K562 (cell line): ENCODE data around the gene PIK3CD. TPM values are rescaled to one million over a fixed set of nuclear protein-coding genes. Genes with fewer than 3 reads are reported as not detected.
"Not testable (repeated sequence)": the region's sequence is repeated elsewhere in the genome, so short reads cannot be mapped to it uniquely, and the experiment has no call there.

Experiments used
- ATAC-seq: fragments of 200-7000 bp; cut with Tn5 transposase; 3 replicates; pipeline ENCODE4 v1.9.1; 2020; ENCODE audit warnings: moderate library complexity
- BruUV-seq: library from RNA; stranded (reverse); fragments of 400-500 nt; replicated peaks from 2 replicates; lab custom pipeline; 2021; lab: Mats Ljungman, UMichigan
- CTCF ChIA-PET: fragments of 300-600 bp; formaldehyde crosslinking; extraction: SDS; loops from one replicate; lab custom pipeline; 2021; ENCODE audit warnings: low intra/inter-chr PET ratio; lab: Yijun Ruan, JAX
- POLR2A ChIA-PET: fragments of 300-600, 350-650 bp; sonication (Branson Sonifier 250); formaldehyde crosslinking; extraction: SDS; loops from one replicate; lab custom pipeline; 2021; ENCODE audit warnings: antibody characterized with exemption, inconsistent platforms; lab: Yijun Ruan, JAX
- DNase-seq, 4 experiments: peaks; one replicate each; pipeline versions ENCODE4 v3.0.0 to v3.0.0-alpha.2; 2011 to 2018; ENCODE audit warnings: low spot score in 3 of 4, mixed read lengths in 3 of 4; ENCODE audit errors: extremely low read depth in 1 of 4
- FAIRE-seq: peaks from 2 replicates; lab custom pipeline; 2011; peaks lifted over from hg19 to GRCh38; lab: Jason Lieb, UNC
- H2AFZ ChIP-seq: 2 replicates; pipeline ENCODE4 v1.6.0; 2011; ENCODE audit warnings: low read depth, low read length, control low read depth, inconsistent platforms
- H3K27ac ChIP-seq: fragments of 200-600 bp; 3 replicates; pipeline ENCODE4 v1.8.0; 2011; ENCODE audit warnings: low read depth, mild to moderate bottlenecking, control low read depth, inconsistent platforms, low read length, moderate library complexity, mixed read lengths; ENCODE audit errors: extremely low read depth
- H3K27me3 ChIP-seq, 2 experiments: fragments of 300-600 bp in 1 of 2; 2 replicates in 1 of 2; 3 replicates in 1 of 2; pipeline versions ENCODE4 v1.6.0 to v1.8.0; 2011; ENCODE audit warnings: inconsistent platforms in 2 of 2, low read length in 2 of 2, mild to moderate bottlenecking in 1 of 2, mixed read lengths in 1 of 2, moderate library complexity in 1 of 2; ENCODE audit not compliant: control insufficient read depth in 2 of 2, insufficient read depth in 2 of 2
- H3K36me3 ChIP-seq: fragments of 300-600 bp; 3 replicates; pipeline ENCODE4 v1.8.0; 2011; ENCODE audit warnings: mild to moderate bottlenecking, low read length, inconsistent platforms; ENCODE audit not compliant: control insufficient read depth, insufficient read depth
- H3K4me1 ChIP-seq, 2 experiments: fragments of 200-600 bp in 1 of 2; replicated peaks in 1 of 2; 2 replicates in 1 of 2; 3 replicates in 1 of 2; pipeline versions ENCODE4 v1.5.1 to v1.8.0; 2011; ENCODE audit warnings: inconsistent platforms in 2 of 2, low read length in 2 of 2, mild to moderate bottlenecking in 1 of 2, mixed read lengths in 1 of 2, moderate library complexity in 1 of 2; ENCODE audit not compliant: control insufficient read depth in 2 of 2, insufficient read depth in 2 of 2
- H3K4me2 ChIP-seq: 2 replicates; pipeline ENCODE4 v1.6.1; 2011; ENCODE audit warnings: low read length, control low read depth, inconsistent platforms, mixed read lengths; ENCODE audit not compliant: insufficient read depth
- H3K4me3 ChIP-seq: fragments of 200-600 bp; sonication (generic), shearing (Covaris generic); 2 replicates; pipeline ENCODE4 v1.5.1; 2016; ENCODE audit warnings: control low read depth, inconsistent platforms
- H3K79me2 ChIP-seq: fragments of 200-600 bp; 3 replicates; pipeline ENCODE4 v1.8.0; 2011; ENCODE audit warnings: low read length, inconsistent platforms; ENCODE audit not compliant: control insufficient read depth, insufficient read depth
- H3K9ac ChIP-seq, 2 experiments: 2 replicates each; pipeline versions ENCODE4 v1.6.0 to v1.6.1; 2011; ENCODE audit warnings: low read depth in 2 of 2, low read length in 2 of 2, control low read depth in 1 of 2, inconsistent platforms in 1 of 2, mild to moderate bottlenecking in 1 of 2, mixed read lengths in 1 of 2; ENCODE audit not compliant: insufficient read depth in 1 of 2
- H3K9me1 ChIP-seq: one replicate; pipeline ENCODE4 v1.6.0; 2011; ENCODE audit warnings: inconsistent platforms, mild to moderate bottlenecking, low read length, moderate library complexity; ENCODE audit not compliant: control insufficient read depth, insufficient read depth
- H3K9me3 ChIP-seq: replicated peaks from 2 replicates; pipeline ENCODE4 v1.5.1; 2011; ENCODE audit warnings: low read depth, low read length, inconsistent platforms; ENCODE audit not compliant: control insufficient read depth, insufficient read depth
- H4K20me1 ChIP-seq: replicated peaks from 2 replicates; pipeline ENCODE4 v1.6.1; 2011; ENCODE audit warnings: low read length, inconsistent platforms, mixed read lengths; ENCODE audit not compliant: control insufficient read depth, insufficient read depth
- ARID1B ChIP-seq: fragments of 450-650 bp; IDR thresholded peaks from 2 replicates; pipeline ENCODE4 v1.6.1; 2016; ENCODE audit warnings: antibody characterized with exemption, mild to moderate bottlenecking, inconsistent platforms
- ARID3A ChIP-seq: IDR thresholded peaks from 2 replicates; pipeline ENCODE4 v1.6.1; 2012; ENCODE audit warnings: low read depth, low read length, improper control_type of control experiment, borderline replicate concordance
- CTCF ChIP-seq, 3 experiments: IDR thresholded peaks in 2 of 3; conservative IDR thresholded peaks in 1 of 3; 2 replicates each; pipeline ENCODE4 v1.5.1; 2011 to 2012; ENCODE audit warnings: low read length in 3 of 3, mild to moderate bottlenecking in 3 of 3, control low read depth in 2 of 3, improper control_type of control experiment in 1 of 3, inconsistent platforms in 1 of 3, low read depth in 1 of 3, mixed read lengths in 1 of 3, moderate library complexity in 1 of 3; ENCODE audit not compliant: insufficient read depth in 2 of 3
- FOXJ3 ChIP-seq: sonication (generic); formaldehyde crosslinking; IDR thresholded peaks from 2 replicates; pipeline ENCODE4 v1.4.0; 2020; ENCODE audit warnings: mild to moderate bottlenecking, missing genetic modification reagents
- FUS ChIP-seq: fragments of 200-400 bp; formaldehyde crosslinking; optimal IDR thresholded peaks from 2 replicates; pipeline ENCODE3; 2017; ENCODE audit warnings: low read depth, low read length
- HNRNPK ChIP-seq: fragments of 200-400 bp; formaldehyde crosslinking; IDR thresholded peaks from one replicate; pipeline ENCODE4 v1.6.1; 2018; ENCODE audit warnings: mild to moderate bottlenecking, low read depth, low read length; ENCODE audit not compliant: poor library complexity, severe bottlenecking
- HNRNPL ChIP-seq: fragments of 200-400 bp; formaldehyde crosslinking; IDR thresholded peaks from 2 replicates; pipeline ENCODE4 v1.6.1; 2017; ENCODE audit warnings: low read depth, mild to moderate bottlenecking, low read length
- HOMEZ ChIP-seq: fragments of 250-450 bp; sonication (Bioruptor Pico); IDR thresholded peaks from 2 replicates; pipeline ENCODE4 v1.4.0; 2020; ENCODE audit warnings: mild to moderate bottlenecking, moderate library complexity
- KLF10 ChIP-seq: fragments of 250-450 bp; sonication (Bioruptor Pico); IDR thresholded peaks from 2 replicates; pipeline ENCODE4 v1.6.1; 2021; ENCODE audit warnings: matching md5 sums
- LEF1 ChIP-seq: fragments of 450-650 bp; IDR thresholded peaks from 2 replicates; pipeline ENCODE4 v1.6.1; 2016; ENCODE audit warnings: mild to moderate bottlenecking
- RBM22 ChIP-seq: fragments of 200-400 bp; formaldehyde crosslinking; IDR thresholded peaks from 2 replicates; pipeline ENCODE4 v1.6.1; 2018; ENCODE audit warnings: low read length, low read depth; ENCODE audit not compliant: poor library complexity, severe bottlenecking
- SNRNP70 ChIP-seq: fragments of 200-400 bp; formaldehyde crosslinking; optimal IDR thresholded peaks from 2 replicates; pipeline ENCODE3; 2017; ENCODE audit warnings: low read depth, low read length
- SRF ChIP-seq, 2 experiments: fragments of 250-450, 450-650 bp in 1 of 2; sonication (Bioruptor Pico) in 1 of 2; sonication (generic) in 1 of 2; formaldehyde crosslinking; IDR thresholded peaks; 2 replicates each; pipeline versions ENCODE4 v1.5.0 to v1.5.1; 2020 to 2022; ENCODE audit warnings: mild to moderate bottlenecking in 1 of 2, missing genetic modification reagents in 1 of 2
- WGBS: fragments of 100-300 bp; shearing (Covaris generic); methylation state at CpG from one replicate; pipeline ENCODE4 v1.1.6; 2016; ENCODE audit warnings: low coverage, mixed read lengths; ENCODE audit not compliant: insufficient coverage; ENCODE audit errors: missing lambda C conversion rate; 5-methylcytosine and 5-hydroxymethylcytosine counted together
- in situ Hi-C: fragments of 300-500 bp; cut with MboI; formaldehyde crosslinking; loops from 4 replicates; pipeline ENCODE4 v1.15.0; 2018; ENCODE audit warnings: inconsistent platforms, mixed read lengths
- intact Hi-C: fragments of 100-400 bp; cut with micrococcal nuclease; formaldehyde crosslinking; loops from 2 replicates; pipeline ENCODE4 v1.14.2; 2022
- polyA plus RNA-seq, 8 experiments: library from polyadenylated mRNA; depleted of rRNA in 4 of 8; stranded (reverse) in 5 of 8; unstranded in 3 of 8; fragments of >200 nt; fragmentation: Nextera tagmentation in 2 of 8; fragmentation: Illumina TruSeq in 1 of 8; extraction: Ambion mirVana in 2 of 8; extraction: Trizol in 1 of 8; gene quantifications; 2 replicates each; pipeline versions ENCODE4 v1.2.1 to v1.2.3, GENCODE V29; 2011 to 2014; ENCODE audit warnings: inconsistent platforms in 1 of 8, missing spikeins in 1 of 8
- total RNA-seq, 7 experiments: library from RNA; depleted of rRNA in 6 of 7; stranded (reverse); fragments of >200 nt in 6 of 7; fragmentation: Illumina TruSeq in 2 of 7; extraction: Trizol in 2 of 7; gene quantifications; 2 replicates each; pipeline versions ENCODE4 v1.2.1 to v1.2.3, GENCODE V29; 2011 to 2021; ENCODE audit warnings: low replicate concordance in 1 of 7

Gene PIK3CD
- total and polyA plus RNA-seq, 9 of the 15 experiments (the other 6 are each of a cell fraction or from before 2014, with no cell fraction given) = 1.8 to 20.8 (median 7.2) TPM

- no peak for TF ChIP-seq HOMEZ
- TF ChIP-seq KLF10 (CRISPR knock-in tag) = no peak
- no peak for TF ChIP-seq FUS
- no peak for TF ChIP-seq SRF (CRISPR knock-in tag; IDR thresholded peaks at IDR 0.05)
- no peak for TF ChIP-seq ARID1B
- TF ChIP-seq SNRNP70 = no peak
- TF ChIP-seq CTCF (IDR thresholded peaks at IDR 0.05 in 2 of 3, conservative IDR thresholded peaks at IDR 0.05 in 1 of 3; ENCODE audit: insufficient read depth in 2 of 3, low read depth in 1 of 3, low read length in 3 of 3) = no peak
- TF ChIP-seq HNRNPL = no peak
- TF ChIP-seq LEF1 = no peak
- TF ChIP-seq HNRNPK = no peak
- TF ChIP-seq RBM22 = no peak
- TF ChIP-seq FOXJ3 (CRISPR knock-in tag) = no peak
- TF ChIP-seq ARID3A = no peak
These were observed 95.1 kb downstream of the PIK3CD start (continued) for GRCh38 chr1:9746651-9747050.

- ATAC-seq = not testable (repeated sequence)
These were observed 96.9 kb downstream of the PIK3CD start for GRCh38 chr1:9748391-9748790.

More at GRCh38 chr1:9748391-9748790, 96.9 kb downstream of the PIK3CD start:
- in situ Hi-C loops, H3K4me1 ChIP-seq, H3K4me3 ChIP-seq, H4K20me1 ChIP-seq, DNase-seq, H3K9me3 ChIP-seq, FAIRE-seq, H3K9ac ChIP-seq, BruUV-seq, POLR2A ChIA-PET, CTCF ChIA-PET, H3K27ac ChIP-seq, H3K79me2 ChIP-seq, intact Hi-C loops, H3K27me3 ChIP-seq, H3K4me2 ChIP-seq, H2AFZ ChIP-seq, H3K9me1 ChIP-seq: not testable (repeated sequence)
- H3K36me3 ChIP-seq = peaks cover 20% of the 10 kb centered on the region; the same call in 2 of the 3 replicates
- 85% methylated on average over 9 of the region's 9 CpGs for WGBS
